Subcutaneous abdominal adipose tissue (tissue), 5 donors: Measurements from ENCODE around the gene CLEC4G.

Experiments
- H3K27ac ChIP-seq: one replicate; pipeline ENCODE4 v1.7.0; 2013; ENCODE audit warnings: low read depth, mild to moderate bottlenecking, inconsistent platforms, low read length, moderate library complexity
- H3K27me3 ChIP-seq, 5 donors: one replicate each; pipeline ENCODE4 v1.7.0; 2013; ENCODE audit warnings: low read length in 5 of 5, inconsistent platforms in 1 of 5; ENCODE audit not compliant: control insufficient read depth in 5 of 5, insufficient read depth in 4 of 5
- H3K36me3 ChIP-seq, 5 donors: one replicate each; pipeline ENCODE4 v1.7.0; 2013; ENCODE audit warnings: low read length in 5 of 5; ENCODE audit not compliant: control insufficient read depth in 5 of 5, insufficient read depth in 5 of 5
- H3K4me1 ChIP-seq, 5 donors: one replicate each; pipeline ENCODE4 v1.7.0; 2013; ENCODE audit warnings: low read length in 5 of 5, mild to moderate bottlenecking in 3 of 5, moderate library complexity in 1 of 5; ENCODE audit not compliant: control insufficient read depth in 5 of 5, insufficient read depth in 5 of 5
- H3K4me3 ChIP-seq, 5 donors: one replicate each; pipeline ENCODE4 v1.7.0; 2013; ENCODE audit warnings: low read length in 5 of 5, low read depth in 1 of 5
- H3K9ac ChIP-seq, 5 donors: one replicate each; pipeline ENCODE4 v1.7.0; 2013; ENCODE audit warnings: low read length in 5 of 5, mild to moderate bottlenecking in 4 of 5, moderate library complexity in 3 of 5
- H3K9me3 ChIP-seq, 5 donors: one replicate each; pipeline ENCODE4 v1.7.0; 2013; ENCODE audit warnings: low read length in 5 of 5; ENCODE audit not compliant: control insufficient read depth in 5 of 5
- donor health status: healthy.
- donor health status: healthy.
- donor health status: healthy.
- donor health status: healthy.
- donor health status: healthy.

Gene CLEC4G

DNA sequence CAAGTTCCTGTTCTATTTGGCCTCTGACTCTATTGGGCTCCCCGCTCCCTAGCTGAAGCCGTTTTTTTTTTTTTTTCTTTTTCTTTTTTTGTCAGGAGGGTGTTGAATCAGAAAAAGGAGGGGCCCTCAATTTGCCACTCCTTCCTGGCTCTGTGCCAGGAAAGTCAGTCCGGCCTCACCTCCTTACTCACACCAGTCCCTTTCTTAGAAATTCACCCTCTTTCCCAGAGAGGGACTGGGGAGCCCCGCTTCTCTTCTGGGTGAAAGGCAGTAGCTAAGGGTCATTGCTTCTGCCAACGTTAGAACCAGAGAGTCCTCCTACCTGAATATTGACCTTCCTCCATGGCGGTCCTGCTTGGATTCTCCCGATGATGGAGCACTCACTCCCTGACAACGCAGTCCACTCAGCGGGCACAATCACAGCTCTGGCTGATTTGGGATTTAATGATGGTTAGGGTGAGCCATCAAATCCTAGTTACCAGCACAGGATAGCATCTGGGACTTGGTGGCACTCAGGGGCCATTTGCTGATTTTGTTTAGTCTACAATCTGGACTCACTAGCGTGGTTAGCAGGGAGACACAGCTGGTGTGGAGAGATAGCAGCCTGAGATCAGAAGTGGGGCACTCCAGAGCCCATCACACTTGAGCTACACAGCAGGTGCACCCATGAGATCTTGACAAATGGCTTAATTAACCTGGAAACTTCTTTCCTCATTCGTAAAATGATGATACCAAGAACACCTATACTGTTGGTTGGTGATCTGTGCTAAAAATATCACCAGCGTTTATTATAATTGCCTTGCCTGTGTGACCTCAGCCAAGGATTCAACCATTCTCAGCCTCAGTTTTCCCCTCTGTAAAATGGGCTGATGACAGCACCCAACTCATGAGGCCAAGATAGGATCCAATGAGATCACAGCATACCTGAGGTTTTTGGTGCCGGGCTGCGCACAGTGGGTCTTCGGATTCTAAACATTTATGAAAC lies 32.2 kb downstream of the CLEC4G start:
- H3K9me3 ChIP-seq = no peaks in the 10 kb centered on the region
- H3K36me3 ChIP-seq = no peaks in the 10 kb centered on the region
- peaks cover 19 to 30% (median 22%) of the 10 kb centered on the region in 5 donors for H3K27me3 ChIP-seq
- H3K9ac ChIP-seq = no peak overlapping the region
- no peak overlapping the region for H3K4me3 ChIP-seq
- no peak overlapping the region for H3K27ac ChIP-seq
- peaks cover 0 to 19% (median 3%) of the 10 kb centered on the region in 5 donors for H3K4me1 ChIP-seq

DNA sequence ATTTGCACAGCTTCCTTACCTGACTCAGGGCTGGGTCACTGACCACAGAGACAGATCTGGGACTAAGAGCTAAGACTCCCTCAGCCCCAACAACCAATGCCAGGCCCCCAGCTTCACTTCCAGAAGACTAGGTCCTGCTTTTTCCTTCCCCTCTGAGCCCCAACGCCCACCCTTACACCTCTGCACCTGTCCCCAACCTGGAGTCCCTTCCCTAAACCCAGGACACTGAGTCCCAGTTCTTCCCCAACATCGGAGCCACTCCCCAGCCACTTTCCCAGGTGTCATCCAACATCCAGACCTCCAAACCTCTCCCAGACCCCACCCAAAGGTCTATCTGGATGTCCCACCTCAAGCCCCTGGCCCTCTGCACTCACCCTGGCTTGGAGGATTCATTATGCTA lies 32.9 kb downstream of the CLEC4G start:
- no peak overlapping the region for H3K27ac ChIP-seq
- H3K27me3 ChIP-seq = peaks cover 18 to 25% (median 20%) of the 10 kb centered on the region in 5 donors
- H3K36me3 ChIP-seq = no peaks in the 10 kb centered on the region
- H3K9ac ChIP-seq = no peak overlapping the region
- peaks cover 0 to 17% (median 3%) of the 10 kb centered on the region in 5 donors for H3K4me1 ChIP-seq
- no peak overlapping the region for H3K4me3 ChIP-seq
- no peaks in the 10 kb centered on the region for H3K9me3 ChIP-seq

DNA sequence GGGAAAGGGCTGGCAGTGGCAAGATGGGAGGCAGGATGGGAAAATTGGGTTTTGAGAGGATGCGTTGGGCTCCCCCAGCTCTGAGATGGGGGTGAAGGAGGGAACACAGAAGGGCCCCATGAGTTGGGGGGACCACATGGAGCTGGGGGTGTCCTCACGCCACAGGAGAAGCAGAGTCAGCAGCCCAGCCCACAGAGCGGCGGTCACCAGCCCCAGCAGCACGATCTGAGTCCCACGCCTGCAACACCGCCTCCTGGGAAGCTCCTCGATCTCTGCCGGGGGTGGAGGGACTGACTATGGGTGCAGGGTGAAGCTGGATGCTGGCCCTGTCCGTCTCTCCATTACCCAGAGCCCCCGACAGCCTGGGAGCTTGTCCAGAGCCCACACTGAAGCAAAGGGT lies 33.3 kb downstream of the CLEC4G start:
- H3K27me3 ChIP-seq = peaks cover 18 to 25% (median 20%) of the 10 kb centered on the region in 5 donors
- H3K9me3 ChIP-seq = no peaks in the 10 kb centered on the region
- H3K4me3 ChIP-seq = no peak overlapping the region
- H3K27ac ChIP-seq = no peak overlapping the region
- H3K9ac ChIP-seq = no peak overlapping the region
- no peaks in the 10 kb centered on the region for H3K36me3 ChIP-seq
- peaks cover 0 to 17% (median 3%) of the 10 kb centered on the region in 5 donors for H3K4me1 ChIP-seq

DNA sequence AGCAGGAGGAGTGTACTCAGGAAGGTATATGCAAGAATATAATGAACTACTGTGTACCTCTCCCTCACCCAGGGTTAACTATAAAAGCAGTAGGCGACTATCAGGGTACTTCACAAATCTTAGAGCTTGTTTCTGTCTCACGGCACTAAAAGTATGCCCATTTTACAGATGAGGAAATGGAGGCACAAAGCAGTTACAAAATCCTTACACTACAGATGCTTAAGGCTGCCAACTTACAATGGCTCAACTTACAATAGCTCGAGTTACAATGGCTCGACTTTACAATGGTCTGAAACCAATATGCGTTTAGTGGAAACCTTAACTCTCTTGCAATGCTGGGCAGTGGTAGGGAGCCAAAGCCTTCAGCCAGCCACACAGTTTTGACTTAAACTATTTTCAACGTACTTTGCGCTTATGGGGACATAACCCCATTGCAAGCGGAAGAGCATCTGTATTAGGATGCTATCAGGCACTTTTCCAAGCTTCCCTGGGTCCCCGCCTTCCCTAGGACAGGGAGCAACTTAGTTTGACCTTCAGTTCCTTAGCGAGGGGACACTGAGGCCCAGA lies 34.1 kb downstream of the CLEC4G start:
- Histone ChIP-seq H3K4me3 (no peak overlapping the region), H3K4me1 (peaks cover 0 to 17% (median 3%) of the 10 kb centered on the region in 5 donors), H3K9ac (no peak overlapping the region), H3K36me3 (no peaks in the 10 kb centered on the region), H3K27me3 (peaks cover 16 to 29% (median 19%) of the 10 kb centered on the region in 5 donors), H3K9me3 (no peaks in the 10 kb centered on the region), H3K27ac (no peak overlapping the region)

DNA sequence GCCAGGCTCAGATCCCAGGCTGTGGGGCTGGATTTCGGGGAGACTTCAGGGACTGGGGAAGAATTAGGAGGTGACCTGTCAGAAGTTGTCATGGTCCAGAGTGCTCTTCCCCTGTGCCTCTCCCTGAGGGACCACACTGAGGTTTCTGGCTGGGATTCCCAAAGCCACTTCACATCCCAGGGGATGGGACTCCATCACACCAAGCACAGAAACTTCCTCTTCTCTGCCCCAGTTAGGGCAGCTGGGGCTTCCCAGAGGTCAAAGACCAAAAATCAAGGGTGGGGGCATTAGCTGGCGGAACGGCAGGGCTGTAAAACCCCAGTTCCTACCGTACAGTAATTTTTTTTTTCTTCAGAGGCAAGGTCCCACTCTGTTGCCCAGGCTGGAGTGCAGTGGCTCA lies 37.4 kb downstream of the CLEC4G start:
- Histone ChIP-seq H3K9ac (no peak overlapping the region), H3K9me3 (no peaks in the 10 kb centered on the region), H3K4me1 (peaks cover 0 to 8% (median 0%) of the 10 kb centered on the region in 5 donors), H3K27me3 (peaks cover 19 to 39% (median 23%) of the 10 kb centered on the region in 5 donors), H3K36me3 (no peaks in the 10 kb centered on the region), H3K27ac (no peak overlapping the region), H3K4me3 (no peak overlapping the region)

DNA sequence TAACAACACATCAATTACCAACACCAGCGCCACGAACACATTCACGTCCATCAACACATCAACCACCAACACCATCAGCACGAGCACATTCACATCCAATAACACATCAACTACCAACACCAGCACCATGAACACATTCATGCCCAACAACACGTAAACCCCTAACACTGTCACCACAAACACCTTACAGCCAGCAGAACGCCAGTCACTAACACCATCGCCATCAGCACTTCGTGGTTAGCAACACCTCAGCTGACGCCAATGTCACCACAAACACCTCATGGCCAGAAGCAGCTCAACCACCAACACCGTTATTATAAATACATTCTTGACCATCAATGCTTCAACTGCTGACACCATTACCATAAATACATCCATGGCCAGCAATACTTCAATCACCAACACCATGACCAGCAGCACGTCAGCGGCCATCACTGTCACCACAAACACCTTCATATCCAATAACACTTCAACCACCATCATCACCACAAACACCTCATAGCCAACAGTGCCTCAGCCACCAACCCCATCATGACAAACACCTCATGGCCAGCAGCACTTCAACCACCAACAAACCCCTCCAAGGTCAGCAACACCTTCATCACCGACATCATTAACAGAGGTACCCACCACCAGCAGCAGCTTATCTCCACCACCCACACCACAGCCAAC lies 39.4 kb downstream of the CLEC4G start:
- peaks cover 0 to 4% (median 0%) of the 10 kb centered on the region in 5 donors for H3K4me1 ChIP-seq
- H3K4me3 ChIP-seq = no peak overlapping the region
- no peaks in the 10 kb centered on the region for H3K9me3 ChIP-seq

DNA sequence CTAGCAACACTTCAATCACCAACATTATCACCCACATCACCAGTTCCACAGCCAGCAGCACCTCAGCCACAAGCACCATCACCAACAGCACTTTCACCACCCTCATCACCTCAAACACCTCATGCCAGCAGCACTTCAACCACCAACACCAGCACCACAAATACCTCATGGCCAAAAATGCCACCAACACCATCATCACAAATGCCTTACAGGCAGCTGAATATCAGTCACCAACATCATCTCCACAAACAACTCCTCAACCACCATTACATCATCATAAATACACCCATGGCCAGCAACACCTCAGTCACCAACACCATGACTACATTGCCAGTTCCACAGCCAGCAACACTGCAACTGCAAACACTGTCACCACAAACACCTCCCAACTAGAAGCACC lies 40.4 kb downstream of the CLEC4G start:
- H3K9me3 ChIP-seq = no peaks in the 10 kb centered on the region
- H3K4me1 ChIP-seq = peaks cover 0 to 4% (median 0%) of the 10 kb centered on the region in 5 donors
- H3K36me3 ChIP-seq = no peaks in the 10 kb centered on the region
- H3K27me3 ChIP-seq = peaks cover 0 to 22% (median 11%) of the 10 kb centered on the region in 5 donors
- no peak overlapping the region for H3K9ac ChIP-seq
- H3K27ac ChIP-seq = no peak overlapping the region
- no peak overlapping the region for H3K4me3 ChIP-seq

More for the DNA sequence above, 39.4 kb downstream of the CLEC4G start:
- Histone ChIP-seq H3K27ac (no peak overlapping the region), H3K9ac (no peak overlapping the region), H3K36me3 (no peaks in the 10 kb centered on the region), H3K27me3 (peaks cover 6 to 30% (median 17%) of the 10 kb centered on the region in 5 donors)

DNA sequence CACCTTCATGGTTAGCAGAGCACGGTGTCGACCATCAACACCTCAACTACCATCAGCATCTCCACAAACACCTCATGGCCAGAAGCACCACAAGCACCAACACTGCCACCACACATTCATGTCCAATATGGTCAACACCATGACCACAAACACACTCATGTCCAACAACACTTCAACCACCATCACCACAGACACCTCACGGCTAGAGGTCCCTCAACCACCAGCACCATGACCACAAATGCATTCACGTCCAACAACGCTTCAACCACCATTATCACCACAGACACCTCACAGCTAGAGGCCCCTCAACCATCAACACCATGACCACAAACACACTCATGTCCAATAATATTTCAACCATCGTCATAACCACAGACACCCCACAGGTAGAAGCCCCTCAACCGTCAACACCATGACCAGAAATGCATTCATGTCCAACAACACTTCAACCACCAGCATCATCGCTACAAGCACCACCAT lies 41.1 kb downstream of the CLEC4G start:
- H3K27ac ChIP-seq = no peak overlapping the region
- H3K27me3 ChIP-seq = peaks cover 0 to 22% (median 11%) of the 10 kb centered on the region in 5 donors
- H3K4me1 ChIP-seq = peaks cover 0 to 4% (median 0%) of the 10 kb centered on the region in 5 donors

DNA sequence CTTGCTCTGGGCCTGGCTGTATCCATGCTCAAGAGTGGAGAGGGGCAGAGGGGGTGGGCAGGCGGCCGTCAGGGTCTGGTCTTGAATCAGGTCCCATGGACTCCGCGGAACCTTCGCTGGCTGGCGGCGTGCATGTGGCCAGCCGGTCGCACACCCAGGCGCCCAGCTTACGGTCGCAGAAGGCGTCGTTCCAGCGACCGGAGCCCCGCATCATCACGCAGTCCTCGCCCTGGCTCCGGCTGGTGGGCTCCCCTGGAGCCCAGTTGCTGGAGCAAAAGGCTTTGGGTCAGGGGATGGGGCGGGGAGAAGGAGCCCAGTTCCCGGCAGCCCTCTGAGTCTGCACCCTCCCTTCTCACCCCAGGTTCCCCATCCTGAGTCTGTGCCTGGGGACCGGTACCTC lies 42.7 kb downstream of the CLEC4G start:
- no peaks in the 10 kb centered on the region for H3K9me3 ChIP-seq
- no peak overlapping the region for H3K4me3 ChIP-seq
- H3K27ac ChIP-seq = no peak overlapping the region
- peaks cover 0 to 22% (median 11%) of the 10 kb centered on the region in 5 donors for H3K27me3 ChIP-seq
- no peaks in the 10 kb centered on the region for H3K4me1 ChIP-seq
- peaks cover 0 to 7% (median 0%) of the 10 kb centered on the region in 5 donors for H3K36me3 ChIP-seq
- H3K9ac ChIP-seq = no peak overlapping the region

More for the DNA sequence above, 41.1 kb downstream of the CLEC4G start:
- no peaks in the 10 kb centered on the region for H3K9me3 ChIP-seq
- no peaks in the 10 kb centered on the region for H3K36me3 ChIP-seq
- H3K4me3 ChIP-seq = no peak overlapping the region
- no peak overlapping the region for H3K9ac ChIP-seq
